HG03097 (cell line): ENCODE data around the gene FETUB.
A peak's percentile ranks its signal among the peaks of the same experiment; 100 is the strongest.
"Not testable (repeated sequence)": the region's sequence is repeated elsewhere in the genome, so short reads cannot be mapped to it uniquely, and the experiment has no call there.

Experiments
- ATAC-seq: cut with Tn5 transposase; IDR thresholded peaks from one replicate; pipeline ENCODE4 v1.9.1; 2021; ENCODE audit not compliant: unreplicated experiment, low FRiP score

Gene FETUB

GRCh38 chr3:186630950-186631641 lies 9.1 kb upstream of the FETUB start:
- no peak for ATAC-seq

GRCh38 chr3:186633481-186633880 lies 6.7 kb upstream of the FETUB start:
- ATAC-seq, result no peak

- ATAC-seq, result not testable (repeated sequence)
Observed at GRCh38 chr3:186634207-186634606, 6.0 kb upstream of the FETUB start.

- no peak for ATAC-seq
Observed at GRCh38 chr3:186635532-186635931, 4.7 kb upstream of the FETUB start.

GRCh38 chr3:186636536-186636935 lies 3.7 kb upstream of the FETUB start:
- ATAC-seq, result no peak

GRCh38 chr3:186637686-186638085 lies 2.5 kb upstream of the FETUB start:
- no peak for ATAC-seq

GRCh38 chr3:186638259-186638658 lies 1.9 kb upstream of the FETUB start:
- no peak for ATAC-seq

GRCh38 chr3:186640473-186640818 lies 247 bp downstream of the FETUB start:
- no peak for ATAC-seq

GRCh38 chr3:186640929-186641328 lies 730 bp downstream of the FETUB start:
- ATAC-seq, result no peak

GRCh38 chr3:186642014-186642413 lies 1.8 kb downstream of the FETUB start:
- ATAC-seq, result no peak

GRCh38 chr3:186643493-186643892 lies 3.3 kb downstream of the FETUB start:
- ATAC-seq, result peak; percentile 52

- ATAC-seq, result no peak
Observed at GRCh38 chr3:186644683-186645082, 4.5 kb downstream of the FETUB start.

GRCh38 chr3:186646106-186646505 lies 5.9 kb downstream of the FETUB start:
- ATAC-seq, result no peak

GRCh38 chr3:186646841-186647240 lies 6.6 kb downstream of the FETUB start:
- ATAC-seq, result no peak

- no peak for ATAC-seq
Observed at GRCh38 chr3:186648851-186649250, 8.7 kb downstream of the FETUB start.

- no peak for ATAC-seq
Observed at GRCh38 chr3:186651678-186652215, 11.5 kb downstream of the FETUB start.

- peak; percentile 87 for ATAC-seq
Observed at GRCh38 chr3:186653080-186653707, 13.0 kb downstream of the FETUB start.

- no peak for ATAC-seq
Observed at GRCh38 chr3:186653984-186654383, 13.8 kb downstream of the FETUB start.

GRCh38 chr3:186663361-186664118 lies 23.3 kb downstream of the FETUB start:
- ATAC-seq, result no peak

GRCh38 chr3:186664119-186664495 lies 23.9 kb downstream of the FETUB start:
- ATAC-seq, result no peak

GRCh38 chr3:186664506-186664905 lies 24.3 kb downstream of the FETUB start:
- ATAC-seq, result no peak
